ENCODE measurements around the gene GNAO1. TPM values are rescaled to one million over a fixed set of nuclear protein-coding genes. Genes with fewer than 3 reads are reported as not detected.

GNAO1 gene
- total and polyA plus RNA-seq, 2 of the 13 experiments (the other 11 are each of a cell fraction or from before 2014, with no cell fraction given): not detected

GRCh38 chr16:56193951-56194726 is 2.9 kb downstream of the GNAO1 start (continued):
- TF ChIP-seq ZNF644 (CRISPR knock-in tag; IDR thresholded peaks at IDR 0.05; ENCODE audit: low read depth) (no peak), RAD21 (CRISPR knock-in tag; IDR thresholded peaks at IDR 0.05) (no peak), RBM39 (IDR thresholded peaks at IDR 0.05; ENCODE audit: low read depth, low read length, poor library complexity, severe bottlenecking) (no peak), ZFP37 (CRISPR knock-in tag; IDR thresholded peaks at IDR 0.05; ENCODE audit: borderline replicate concordance) (peak; percentile 70; the same call in 1 of the 2 replicates), GABPB1 (CRISPR knock-in tag; IDR thresholded peaks at IDR 0.05) (peak; percentile 66; the same call in 1 of the 2 replicates), DRAP1 (CRISPR knock-in tag; IDR thresholded peaks at IDR 0.05) (no peak), RNF2 (conservative IDR thresholded peaks at IDR 0.05; ENCODE audit: low read depth) (no peak), RCOR2 (CRISPR knock-in tag; IDR thresholded peaks at IDR 0.05) (no peak), ZSCAN22 (CRISPR knock-in tag; IDR thresholded peaks at IDR 0.05) (no peak), TBL1XR1 (IDR thresholded peaks at IDR 0.05; ENCODE audit: borderline replicate concordance, low read length, partially characterized antibody) (peak; percentile 82), SNRNP70 (IDR thresholded peaks at IDR 0.05; ENCODE audit: low read depth, low read length) (no peak), ZNF574 (CRISPR knock-in tag; IDR thresholded peaks at IDR 0.05) (peak; percentile 43; the same call in 1 of the 2 replicates), ZNF607 (CRISPR knock-in tag; IDR thresholded peaks at IDR 0.05; ENCODE audit: borderline replicate concordance) (peak; percentile 28; the same call in 1 of the 2 replicates), ZNF292 (CRISPR knock-in tag; IDR thresholded peaks at IDR 0.05; ENCODE audit: borderline replicate concordance, low read depth) (no peak), ZNF547 (CRISPR knock-in tag; IDR thresholded peaks at IDR 0.05) (no peak), WIZ (CRISPR knock-in tag; IDR thresholded peaks at IDR 0.05) (0 out of 2 replicates have a peak, but pooled peaks have one; percentile 79), ZBTB40 (IDR thresholded peaks at IDR 0.05) (no peak), ZBTB40 (CRISPR knock-in tag; IDR thresholded peaks at IDR 0.05) (no peak)

Data from HepG2 (cell line).